ENCODE measurements around the gene BIRC5.
"Not testable (repeated sequence)": the region's sequence is repeated elsewhere in the genome, so short reads cannot be mapped to it uniquely, and the experiment has no call there.

The BIRC5 gene

DNA sequence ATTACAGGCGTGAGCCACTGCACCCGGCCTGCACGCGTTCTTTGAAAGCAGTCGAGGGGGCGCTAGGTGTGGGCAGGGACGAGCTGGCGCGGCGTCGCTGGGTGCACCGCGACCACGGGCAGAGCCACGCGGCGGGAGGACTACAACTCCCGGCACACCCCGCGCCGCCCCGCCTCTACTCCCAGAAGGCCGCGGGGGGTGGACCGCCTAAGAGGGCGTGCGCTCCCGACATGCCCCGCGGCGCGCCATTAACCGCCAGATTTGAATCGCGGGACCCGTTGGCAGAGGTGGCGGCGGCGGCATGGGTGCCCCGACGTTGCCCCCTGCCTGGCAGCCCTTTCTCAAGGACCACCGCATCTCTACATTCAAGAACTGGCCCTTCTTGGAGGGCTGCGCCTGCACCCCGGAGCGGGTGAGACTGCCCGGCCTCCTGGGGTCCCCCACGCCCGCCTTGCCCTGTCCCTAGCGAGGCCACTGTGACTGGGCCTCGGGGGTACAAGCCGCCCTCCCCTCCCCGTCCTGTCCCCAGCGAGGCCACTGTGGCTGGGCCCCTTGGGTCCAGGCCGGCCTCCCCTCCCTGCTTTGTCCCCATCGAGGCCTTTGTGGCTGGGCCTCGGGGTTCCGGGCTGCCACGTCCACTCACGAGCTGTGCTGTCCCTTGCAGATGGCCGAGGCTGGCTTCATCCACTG lies at the start of gene BIRC5:
Gene BIRC5 (plus strand): TSS at position 238 of the 690 bp plus-strand sequence. CDS start 64 bp downstream, at position 302.
- DNase-seq (ENCODE audit: low read depth in 2 of 2): peak; percentile 74 to 76

DNA sequence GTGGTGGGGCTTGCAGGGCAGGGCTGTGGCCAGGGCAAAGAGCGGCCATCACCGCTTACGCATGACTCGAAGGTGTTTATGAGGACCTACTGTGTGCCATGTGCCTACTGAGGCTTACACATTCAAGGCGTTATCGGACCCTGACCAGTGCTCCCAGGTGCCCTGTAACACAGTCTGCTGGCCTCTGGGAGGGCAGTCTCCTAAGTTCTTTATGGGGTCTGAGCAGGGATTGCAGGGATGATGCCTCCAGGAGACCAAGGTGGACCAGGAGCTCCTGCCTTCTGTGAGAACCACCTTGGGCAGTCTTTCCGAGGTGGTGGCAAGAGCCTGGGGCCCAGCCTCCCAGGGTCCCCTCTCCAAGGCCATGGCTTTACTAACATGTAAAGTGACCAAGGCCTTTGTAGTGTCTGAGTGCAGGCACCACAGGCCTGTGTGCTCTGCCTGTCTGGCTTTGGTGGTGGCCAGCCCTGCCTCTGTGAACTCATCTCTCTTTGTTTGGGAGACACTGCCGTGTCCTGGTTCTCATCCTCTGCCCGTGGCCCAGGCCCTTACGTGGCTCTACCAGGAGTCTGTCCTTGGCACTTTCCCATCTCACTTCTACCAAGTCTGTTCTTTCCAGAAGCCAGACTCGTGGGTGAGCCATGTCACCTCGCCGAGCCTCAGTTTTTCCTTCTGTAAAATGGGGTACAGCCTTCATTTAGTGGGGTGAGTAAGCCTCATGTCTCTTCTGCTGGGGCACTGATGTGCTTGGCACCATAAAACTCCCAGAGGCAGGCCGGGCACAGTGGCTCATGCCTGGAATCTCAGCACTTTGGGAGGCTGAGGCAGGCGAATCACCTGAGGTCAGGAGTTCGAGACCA lies 49.1 kb upstream of the BIRC5 start:
- no peak for DNase-seq (ENCODE audit: low read depth in 2 of 2)

DNA sequence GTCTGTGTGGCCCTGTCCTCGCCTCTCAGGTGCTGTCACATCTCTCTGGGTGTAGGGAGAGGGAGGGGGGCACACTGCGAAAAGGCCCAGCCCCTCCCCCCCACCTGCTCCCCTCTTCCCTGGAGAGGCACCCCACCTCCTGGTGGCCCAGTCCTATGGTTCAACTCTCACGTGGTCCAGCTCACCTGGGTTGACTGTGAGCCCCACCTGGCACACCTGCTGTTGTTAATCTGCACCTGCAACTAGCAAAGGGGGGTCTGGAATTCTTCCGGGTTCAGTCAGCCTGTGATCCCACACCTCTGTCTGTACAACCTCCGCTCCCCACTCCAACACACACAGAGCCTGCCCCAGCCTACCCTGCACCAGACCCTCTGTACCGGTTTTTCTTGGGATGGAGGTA lies 47.6 kb upstream of the BIRC5 start:
- no peak for DNase-seq (ENCODE audit: low read depth in 2 of 2)

DNA sequence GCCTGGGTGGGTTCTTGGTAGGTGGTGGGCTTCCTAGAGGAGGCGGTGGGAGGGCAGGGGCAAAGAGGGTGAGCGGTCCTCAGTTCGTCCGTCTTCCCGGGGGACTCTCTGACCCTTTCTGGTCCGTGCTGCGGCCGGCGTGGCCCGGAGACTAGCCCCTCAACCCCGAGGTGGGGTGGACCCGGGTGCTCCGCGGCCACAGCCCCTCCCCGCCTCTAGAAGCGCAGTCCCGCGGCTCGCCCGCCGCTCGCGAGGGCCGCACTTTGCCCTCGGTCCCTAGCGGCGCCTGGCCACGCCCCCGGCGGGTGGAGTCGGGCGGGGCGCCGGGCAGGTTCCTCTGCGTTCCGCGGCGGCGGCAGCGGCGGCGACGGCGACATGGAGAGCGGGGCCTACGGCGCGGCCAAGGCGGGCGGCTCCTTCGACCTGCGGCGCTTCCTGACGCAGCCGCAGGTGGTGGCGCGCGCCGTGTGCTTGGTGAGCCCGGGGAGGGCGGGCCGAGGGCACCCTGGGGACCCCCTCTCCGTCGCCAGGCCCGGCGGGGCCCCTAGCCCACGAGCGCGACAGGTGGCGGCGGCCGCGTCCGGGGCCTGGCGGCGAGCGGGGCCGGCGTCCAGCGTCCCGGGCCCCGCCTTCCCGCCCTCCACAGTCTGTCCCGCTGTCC lies 45.7 kb upstream of the BIRC5 start, which contains the start of gene SYNGR2:
Gene SYNGR2 (plus strand): TSS at position 340 of the 661 bp plus-strand sequence. CDS start 36 bp downstream, at position 376.
- DNase-seq (ENCODE audit: low read depth in 2 of 2): peak; percentile 66 to 71

DNA sequence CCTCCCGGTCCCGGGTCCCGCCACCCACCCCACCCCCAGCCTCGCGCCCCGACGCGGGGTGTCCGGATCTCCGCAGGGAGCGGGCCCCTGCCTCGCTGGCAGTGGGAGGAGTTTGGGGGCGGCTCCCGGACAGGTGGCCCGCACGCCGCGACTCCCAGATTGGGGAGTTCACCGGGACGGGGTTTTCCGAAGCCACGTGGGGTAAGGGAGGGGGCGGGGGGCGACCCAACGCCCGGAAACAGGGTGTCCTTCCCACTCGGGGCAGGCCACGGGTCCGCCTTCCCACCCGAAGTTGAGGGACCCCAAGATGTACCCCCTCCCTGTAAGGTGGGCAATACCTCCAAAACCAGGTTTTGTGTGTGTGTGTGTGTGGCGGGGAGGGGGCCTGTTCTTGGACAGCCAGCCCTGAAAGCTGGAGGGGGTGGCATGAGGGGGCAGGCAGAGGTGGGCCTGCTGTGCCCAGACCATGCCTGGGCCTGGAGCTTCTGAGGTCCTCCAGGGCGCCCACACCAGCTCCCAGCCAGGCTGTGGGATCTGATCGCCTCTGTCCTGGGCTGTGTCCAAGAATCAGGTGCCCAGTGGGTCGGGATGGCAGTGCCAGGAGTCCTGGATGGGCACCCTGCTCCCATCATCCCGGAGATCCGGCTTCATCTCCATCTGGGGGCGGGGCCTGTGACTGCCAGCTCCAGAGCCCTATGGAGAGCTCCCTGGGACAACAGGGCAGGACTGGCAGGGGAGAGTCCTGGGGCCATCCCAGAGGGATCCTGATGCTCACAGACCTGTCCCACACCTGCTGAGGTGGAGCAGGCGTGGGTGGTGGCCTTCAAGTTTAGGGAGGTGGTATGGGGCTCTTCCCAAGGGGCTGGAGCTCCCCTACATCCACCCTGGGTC lies 44.9 kb upstream of the BIRC5 start:
- peak; percentile 30 to 45 for DNase-seq (ENCODE audit: low read depth in 2 of 2)

DNA sequence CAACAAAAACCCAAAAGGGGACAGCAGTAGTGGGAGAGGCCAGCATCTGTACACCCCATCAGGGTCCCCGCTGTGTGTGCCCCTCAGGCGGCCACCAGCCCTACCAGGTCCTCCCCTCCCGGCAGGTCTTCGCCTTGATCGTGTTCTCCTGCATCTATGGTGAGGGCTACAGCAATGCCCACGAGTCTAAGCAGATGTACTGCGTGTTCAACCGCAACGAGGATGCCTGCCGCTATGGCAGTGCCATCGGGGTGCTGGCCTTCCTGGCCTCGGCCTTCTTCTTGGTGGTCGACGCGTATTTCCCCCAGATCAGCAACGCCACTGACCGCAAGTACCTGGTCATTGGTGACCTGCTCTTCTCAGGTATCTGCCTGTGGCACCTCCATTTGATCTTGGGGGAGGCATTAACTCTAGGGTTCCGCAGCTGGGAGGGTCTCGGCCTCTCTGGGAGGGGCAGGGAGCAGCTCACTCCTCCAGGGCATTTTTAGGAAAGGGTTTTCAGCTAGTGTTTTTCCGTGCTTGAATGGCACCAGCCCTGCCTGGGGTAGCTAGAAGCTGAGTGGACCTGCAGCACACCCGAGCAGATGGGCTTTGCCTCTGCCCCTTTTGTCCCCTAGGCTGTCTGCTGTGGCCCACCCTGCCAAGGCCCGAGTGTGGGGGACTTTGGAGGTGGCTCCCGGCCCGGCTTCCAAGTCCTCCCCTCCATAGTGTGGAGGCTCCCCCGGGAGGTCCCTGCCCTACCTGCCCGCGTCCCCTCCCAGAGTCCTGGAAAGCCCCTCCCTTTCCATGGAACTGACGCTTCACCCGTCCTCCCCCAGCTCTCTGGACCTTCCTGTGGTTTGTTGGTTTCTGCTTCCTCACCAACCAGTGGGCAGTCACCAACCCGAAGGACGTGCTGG lies 43.1 kb upstream of the BIRC5 start:
- DNase-seq (ENCODE audit: low read depth in 2 of 2): no peak

DNA sequence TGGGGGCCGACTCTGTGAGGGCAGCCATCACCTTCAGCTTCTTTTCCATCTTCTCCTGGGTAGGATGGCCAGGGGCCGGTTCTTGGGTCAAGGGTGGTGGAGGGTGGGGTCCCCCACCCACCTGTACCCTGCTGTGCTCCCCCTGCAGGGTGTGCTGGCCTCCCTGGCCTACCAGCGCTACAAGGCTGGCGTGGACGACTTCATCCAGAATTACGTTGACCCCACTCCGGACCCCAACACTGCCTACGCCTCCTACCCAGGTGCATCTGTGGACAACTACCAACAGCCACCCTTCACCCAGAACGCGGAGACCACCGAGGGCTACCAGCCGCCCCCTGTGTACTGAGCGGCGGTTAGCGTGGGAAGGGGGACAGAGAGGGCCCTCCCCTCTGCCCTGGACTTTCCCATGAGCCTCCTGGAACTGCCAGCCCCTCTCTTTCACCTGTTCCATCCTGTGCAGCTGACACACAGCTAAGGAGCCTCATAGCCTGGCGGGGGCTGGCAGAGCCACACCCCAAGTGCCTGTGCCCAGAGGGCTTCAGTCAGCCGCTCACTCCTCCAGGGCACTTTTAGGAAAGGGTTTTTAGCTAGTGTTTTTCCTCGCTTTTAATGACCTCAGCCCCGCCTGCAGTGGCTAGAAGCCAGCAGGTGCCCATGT lies 42.3 kb upstream of the BIRC5 start:
- not testable (repeated sequence) for DNase-seq (ENCODE audit: low read depth in 2 of 2)

DNA sequence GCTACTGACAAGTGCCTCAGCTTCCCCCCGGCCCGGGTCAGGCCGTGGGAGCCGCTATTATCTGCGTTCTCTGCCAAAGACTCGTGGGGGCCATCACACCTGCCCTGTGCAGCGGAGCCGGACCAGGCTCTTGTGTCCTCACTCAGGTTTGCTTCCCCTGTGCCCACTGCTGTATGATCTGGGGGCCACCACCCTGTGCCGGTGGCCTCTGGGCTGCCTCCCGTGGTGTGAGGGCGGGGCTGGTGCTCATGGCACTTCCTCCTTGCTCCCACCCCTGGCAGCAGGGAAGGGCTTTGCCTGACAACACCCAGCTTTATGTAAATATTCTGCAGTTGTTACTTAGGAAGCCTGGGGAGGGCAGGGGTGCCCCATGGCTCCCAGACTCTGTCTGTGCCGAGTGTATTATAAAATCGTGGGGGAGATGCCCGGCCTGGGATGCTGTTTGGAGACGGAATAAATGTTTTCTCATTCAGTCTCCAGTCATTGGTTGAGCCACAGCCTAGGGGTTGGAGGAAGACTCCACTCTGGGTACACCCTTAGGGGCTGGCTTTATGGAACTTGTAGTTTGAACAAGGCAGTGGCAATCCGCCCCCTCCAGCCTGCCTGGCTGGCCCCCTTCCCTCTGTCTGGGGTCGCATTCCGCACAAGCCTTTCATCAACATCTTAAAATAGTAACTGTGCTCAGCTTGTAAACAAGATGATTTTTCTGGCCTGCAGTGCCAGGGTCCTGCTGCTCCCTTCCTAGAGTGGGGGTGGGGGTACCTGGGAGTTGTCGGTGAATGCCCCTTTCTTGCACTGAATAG lies 41.6 kb upstream of the BIRC5 start:
- DNase-seq (ENCODE audit: low read depth in 2 of 2): no peak

DNA sequence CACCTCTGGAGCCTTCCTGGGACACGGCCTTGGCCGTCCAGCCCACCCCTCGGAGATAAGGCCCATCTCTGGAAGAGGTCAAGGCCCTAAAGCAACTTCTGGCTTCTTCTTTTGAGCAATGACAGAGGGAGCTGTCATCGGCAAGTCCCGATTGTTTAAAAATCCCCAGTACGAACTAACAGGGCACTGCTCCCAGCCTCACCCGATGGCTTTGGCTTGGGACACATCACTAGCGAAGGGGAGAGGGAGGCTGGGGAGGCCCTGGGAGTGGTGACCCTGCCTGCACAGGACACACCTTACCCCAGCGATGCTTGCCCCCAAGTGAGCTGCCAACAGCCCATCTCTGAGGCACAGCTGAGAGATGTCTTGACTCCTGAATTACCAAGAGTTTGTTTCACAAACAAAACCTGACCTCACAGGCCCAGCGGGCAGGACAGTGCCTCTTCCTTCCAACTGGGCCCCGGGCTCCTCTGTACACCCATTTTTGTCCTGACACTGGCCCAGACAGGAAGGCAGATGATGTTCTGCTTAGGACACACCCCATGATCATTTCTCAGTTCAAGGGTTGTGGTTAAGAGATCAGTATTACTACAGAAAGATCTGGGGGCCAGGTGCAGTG lies 40.8 kb upstream of the BIRC5 start:
- no peak for DNase-seq (ENCODE audit: low read depth in 2 of 2)

DNA sequence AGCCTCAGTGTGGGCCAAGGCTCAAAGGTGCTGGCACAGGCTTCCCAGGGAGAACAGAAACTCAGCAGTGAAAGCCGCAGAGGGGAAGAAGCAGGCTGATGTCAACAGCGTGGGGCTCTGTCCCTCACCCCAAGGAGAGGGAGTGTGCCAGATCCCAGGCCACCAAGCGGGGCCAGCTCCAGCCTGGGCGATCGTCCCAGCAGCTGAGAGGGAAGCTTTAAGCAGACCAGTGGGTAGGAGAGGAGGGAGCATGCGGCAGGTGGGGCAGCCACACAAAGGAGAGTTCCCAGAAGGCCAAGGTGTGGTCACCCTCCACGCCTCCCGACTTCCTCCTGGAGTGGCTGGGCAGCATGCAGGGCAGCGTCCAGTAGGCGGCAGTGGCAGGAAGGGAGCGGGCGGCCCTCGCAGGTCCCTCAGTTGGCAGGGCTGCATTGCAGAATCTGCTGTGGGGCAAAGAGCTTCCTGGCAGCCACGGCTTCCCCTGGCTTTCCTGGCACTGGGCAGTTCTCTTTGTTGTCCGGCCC lies 39.6 kb upstream of the BIRC5 start:
- no peak for DNase-seq (ENCODE audit: low read depth in 2 of 2)

DNA sequence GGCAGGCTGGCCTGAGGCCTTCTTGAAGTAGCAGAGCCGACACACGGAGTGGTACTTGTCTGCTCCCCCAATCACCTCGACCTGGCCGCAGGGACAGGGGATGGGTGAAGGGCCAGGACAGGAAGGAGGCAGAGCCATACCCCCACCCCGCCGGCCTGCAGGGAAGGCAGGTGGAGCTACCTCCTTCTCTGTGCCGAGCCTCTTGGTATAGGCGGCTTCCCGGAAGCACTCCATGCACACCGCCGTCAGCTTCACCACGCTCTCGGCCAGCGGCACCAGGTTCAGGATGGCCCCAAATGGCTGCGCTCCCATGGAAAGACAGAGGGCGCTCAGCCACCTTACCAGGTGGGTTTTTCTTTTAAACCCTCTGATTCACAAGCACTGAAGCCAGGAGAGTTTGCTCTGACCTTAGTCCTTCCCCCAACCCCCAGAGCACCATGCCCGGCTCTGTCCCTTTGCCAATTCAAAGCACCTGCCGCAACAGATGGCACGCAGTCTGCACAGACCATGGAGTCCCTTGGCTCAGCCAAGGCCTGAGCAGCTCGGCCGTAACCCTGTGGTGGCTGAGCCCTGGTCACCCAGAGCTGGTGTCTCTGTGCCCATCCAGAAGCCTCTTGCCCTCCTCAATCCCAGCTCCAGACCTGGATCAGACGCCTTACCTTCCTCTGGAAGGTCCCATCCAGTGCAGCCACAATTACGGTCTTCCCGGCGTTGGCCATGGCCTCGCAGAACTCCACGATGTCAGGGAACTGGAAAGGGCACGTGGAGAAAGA lies 39.0 kb upstream of the BIRC5 start:
- no peak for DNase-seq (ENCODE audit: low read depth in 2 of 2)

DNA sequence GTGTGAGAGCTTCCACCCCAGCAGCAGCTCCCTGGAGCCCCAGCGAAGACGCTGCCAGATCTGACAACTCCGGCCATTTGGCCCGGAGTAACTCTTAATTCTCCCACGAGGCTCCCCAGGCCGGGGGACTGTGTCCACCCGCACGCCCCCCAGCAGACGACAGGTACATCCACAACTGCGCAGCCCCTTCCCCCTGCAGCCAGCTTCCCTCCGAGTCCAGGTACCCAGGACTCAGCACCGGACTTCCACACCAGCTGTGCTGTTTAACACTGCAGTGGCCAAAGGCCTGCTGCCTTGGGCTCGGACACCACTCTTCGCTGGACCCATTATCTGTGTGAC lies 38.4 kb upstream of the BIRC5 start:
- no peak for DNase-seq (ENCODE audit: low read depth in 2 of 2)

DNA sequence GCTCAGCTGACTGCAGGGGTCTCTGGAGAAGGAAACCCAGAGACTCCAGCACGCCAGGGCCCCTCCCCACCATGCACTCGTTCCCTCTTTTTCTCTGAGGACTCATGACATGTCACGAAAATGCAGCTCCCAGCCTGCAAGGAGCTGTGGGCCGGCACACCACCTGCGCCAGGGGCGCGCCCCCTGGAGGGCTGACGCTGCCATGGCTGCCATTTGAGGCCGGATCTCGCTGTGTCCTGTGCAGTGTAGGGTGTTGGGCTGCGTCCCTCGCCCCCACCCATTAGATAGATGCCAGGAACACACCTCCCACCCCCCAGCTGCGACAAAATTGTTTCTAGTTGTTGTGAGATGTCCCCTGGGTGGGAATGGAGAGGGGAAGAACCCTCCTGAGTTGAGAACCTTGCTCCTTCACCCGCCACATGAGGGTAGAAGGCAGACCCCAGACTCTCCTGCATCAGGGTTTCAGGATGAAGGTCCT lies 37.5 kb upstream of the BIRC5 start:
- peak; percentile 50 to 53 for DNase-seq (ENCODE audit: low read depth in 2 of 2)

DNA sequence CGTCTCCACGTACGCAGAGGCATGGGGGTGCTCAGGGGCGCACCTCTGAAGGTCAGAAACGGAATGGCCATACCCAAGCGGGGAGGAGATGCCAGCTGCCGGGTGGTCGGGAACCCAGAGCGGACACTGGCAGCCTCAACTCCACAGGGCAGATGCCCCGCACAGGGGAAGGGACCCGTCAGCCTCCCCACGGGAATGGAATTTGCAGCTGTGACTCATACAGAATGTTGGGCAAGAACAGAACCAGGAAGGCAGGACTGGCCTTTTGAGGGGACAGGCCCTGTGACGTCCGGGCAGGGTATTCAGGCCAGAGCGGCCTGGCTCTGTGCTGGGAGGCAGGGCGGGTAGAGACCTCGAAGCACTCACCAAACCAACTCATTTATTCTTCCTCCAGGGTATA lies 34.7 kb upstream of the BIRC5 start:
- no peak for DNase-seq (ENCODE audit: low read depth in 2 of 2)

DNA sequence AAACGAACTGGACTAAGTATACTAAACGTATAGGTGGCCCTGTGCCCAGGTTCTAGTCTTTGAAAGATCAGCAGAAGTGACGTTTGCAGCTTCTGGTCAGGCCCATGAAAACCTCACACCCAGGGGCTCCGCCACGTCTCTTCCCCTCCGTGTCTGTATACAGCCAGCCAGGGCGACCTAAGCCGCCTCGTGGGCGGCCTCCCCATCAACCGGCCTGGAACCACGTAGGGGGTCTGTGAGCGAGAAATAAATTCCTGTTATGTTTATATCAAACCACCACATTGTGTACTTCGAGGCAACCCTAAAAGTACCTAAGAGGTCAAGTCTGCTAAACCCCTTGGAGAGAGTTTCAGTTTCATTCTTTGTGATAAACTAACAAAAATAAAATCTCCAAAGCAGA lies 34.0 kb upstream of the BIRC5 start:
- no peak for DNase-seq (ENCODE audit: low read depth in 2 of 2)

DNA sequence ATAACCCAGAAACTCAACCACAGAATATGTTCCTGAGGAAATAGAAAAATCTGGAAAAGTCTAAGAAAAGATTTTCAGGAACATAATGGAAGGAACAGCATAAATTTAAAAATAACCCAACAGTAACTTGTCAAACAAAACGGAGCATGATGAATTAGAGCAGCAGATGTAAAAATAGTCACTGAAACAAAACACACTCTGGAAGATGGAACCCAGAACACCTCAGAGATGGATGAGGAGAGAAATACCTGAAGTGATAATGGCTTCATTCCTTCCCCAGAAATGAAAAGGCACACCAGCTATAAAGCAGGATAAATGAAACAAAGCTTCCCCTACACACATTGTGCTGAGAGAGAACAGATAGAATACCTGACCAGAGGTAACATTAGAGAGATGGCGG lies 33.5 kb upstream of the BIRC5 start:
- no peak for DNase-seq (ENCODE audit: low read depth in 2 of 2)

DNA sequence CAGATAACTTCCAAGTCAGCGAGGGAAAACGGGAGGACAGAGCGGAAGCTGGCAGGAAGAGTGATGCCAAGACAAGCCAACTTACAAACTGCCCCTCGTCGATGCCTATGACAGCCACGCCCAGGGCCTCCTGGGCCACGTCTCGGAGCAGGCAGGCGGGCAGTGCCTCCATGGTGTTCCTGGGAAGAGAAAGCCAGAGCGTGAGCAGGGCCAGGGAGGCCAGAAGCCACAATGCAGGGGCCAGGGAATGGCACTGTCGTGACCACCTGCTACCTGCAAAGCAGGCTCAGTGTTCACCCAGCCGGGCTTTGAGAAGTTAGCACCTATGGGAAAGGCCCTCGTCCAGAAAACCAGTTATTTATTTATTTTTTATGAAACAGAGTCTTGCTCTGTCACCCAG lies 31.5 kb upstream of the BIRC5 start:
- DNase-seq (ENCODE audit: low read depth in 2 of 2): no peak

DNA sequence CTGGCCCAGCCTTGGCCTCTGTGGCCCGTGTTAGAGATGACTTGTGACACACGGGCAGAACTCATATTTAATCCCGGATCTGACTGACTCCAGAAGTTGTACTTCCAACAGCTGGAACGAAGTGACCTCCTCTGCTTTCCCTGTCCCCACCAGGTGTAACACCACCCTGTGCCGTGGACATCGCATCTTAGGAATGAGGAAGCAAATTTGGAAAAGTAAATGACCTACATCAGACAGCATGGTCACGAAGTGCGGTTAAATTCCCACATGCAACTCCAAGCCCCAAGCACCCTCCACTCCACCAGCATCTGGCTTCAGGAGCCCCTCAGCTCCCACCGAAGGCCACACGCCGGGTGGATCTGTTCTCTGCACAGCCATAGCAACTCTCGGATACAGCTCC lies 30.1 kb upstream of the BIRC5 start:
- DNase-seq (ENCODE audit: low read depth in 2 of 2): no peak
